Thoracic aorta (tissue), 2 donors: Measurements from ENCODE around the gene MEIKIN. TPM values are rescaled to one million over a fixed set of nuclear protein-coding genes. Genes with fewer than 3 reads are reported as not detected.

Experiments
- ATAC-seq: fragments of 150-250 bp; one replicate; pipeline ENCODE4 v1.8.0; 2017; ENCODE audit warnings: low read depth; ENCODE audit not compliant: insufficient number of reproducible peaks, low FRiP score
- DNase-seq: peaks from one replicate; pipeline ENCODE4 v3.0.0-alpha.2; 2020; ENCODE audit warnings: low spot score
- H3K27ac ChIP-seq, 2 donors: fragments of 200-600 bp; sonication (generic); 1 replicate in 1 of 2; 2 replicates in 1 of 2; pipeline ENCODE4 v1.5.1; 2016; ENCODE audit warnings: mild to moderate bottlenecking in 2 of 2, moderate library complexity in 2 of 2
- H3K27me3 ChIP-seq: fragments of 200-600 bp; sonication (generic); replicated peaks from 2 replicates; pipeline ENCODE4 v1.6.0; 2016; ENCODE audit warnings: mild to moderate bottlenecking; ENCODE audit not compliant: insufficient read depth
- H3K36me3 ChIP-seq: fragments of 200-600 bp; sonication (generic); one replicate; pipeline ENCODE4 v1.5.1; 2016
- H3K4me1 ChIP-seq, 2 donors: fragments of 200-600 bp; sonication (generic); 1 replicate in 1 of 2; 2 replicates in 1 of 2; pipeline versions ENCODE4 v1.5.1 to v1.6.0; 2016; ENCODE audit warnings: low read depth in 2 of 2, mild to moderate bottlenecking in 1 of 2; ENCODE audit not compliant: control insufficient read depth in 1 of 2
- H3K4me3 ChIP-seq: fragments of 200-600 bp; sonication (generic); 2 replicates; pipeline ENCODE4 v1.5.1; 2016; ENCODE audit warnings: mild to moderate bottlenecking
- H3K9me3 ChIP-seq: fragments of 200-600 bp; sonication (generic); 2 replicates; pipeline ENCODE4 v1.5.1; 2016
- CTCF ChIP-seq: fragments of 200-600 bp; sonication (generic); IDR thresholded peaks from one replicate; pipeline ENCODE4 v1.5.1; 2019; ENCODE audit warnings: antibody characterized with exemption
- total RNA-seq, 2 donors: library from RNA; depleted of rRNA; stranded (reverse); fragments of >200 nt; gene quantifications; one replicate each; pipeline versions ENCODE4 v1.1.0 to v1.2.3, GENCODE V29; 2016

MEIKIN gene
- total RNA-seq, 2 donors from 2014 or later = not detected

DNA sequence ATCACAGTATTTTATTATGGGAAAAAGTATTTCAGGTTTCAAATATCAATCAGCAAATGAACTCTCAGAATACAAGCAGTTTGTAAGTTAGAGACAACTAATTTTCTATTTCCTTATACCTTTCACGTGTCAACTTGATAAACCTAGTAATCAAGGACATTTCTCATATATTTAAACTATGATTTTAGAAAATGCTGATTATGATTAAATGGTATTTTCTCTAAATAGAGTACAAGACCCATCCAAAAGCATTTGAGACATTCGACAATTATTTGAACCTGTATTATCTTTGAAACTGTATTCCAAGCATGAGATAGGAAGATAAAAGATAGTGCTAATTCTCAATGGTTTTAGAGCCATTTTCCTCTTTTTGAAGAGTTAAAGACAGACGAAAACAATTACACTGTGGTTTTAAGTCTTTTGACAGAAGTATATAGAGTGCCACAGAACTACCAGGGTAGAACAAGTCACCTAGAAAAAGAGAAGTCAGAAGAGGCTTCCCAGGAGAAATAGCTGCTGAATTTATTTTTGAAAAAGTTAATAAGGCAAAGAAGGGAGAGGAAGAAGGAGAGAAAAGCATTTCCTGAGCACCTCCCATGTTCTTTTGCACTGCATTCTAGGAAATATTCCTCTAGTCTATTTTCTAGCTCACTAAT is 5.6 kb downstream of the MEIKIN start:
- TF ChIP-seq CTCF = no peak
- H3K4me1 ChIP-seq = no peaks in the 10 kb centered on the region
- H3K4me3 ChIP-seq = no peak overlapping the region
- DNase-seq (no peak), ATAC-seq (no peak)
- no peaks in the 10 kb centered on the region for H3K27me3 ChIP-seq
- H3K9me3 ChIP-seq = no peaks in the 10 kb centered on the region
- no peaks in the 10 kb centered on the region for H3K36me3 ChIP-seq
- H3K27ac ChIP-seq = no peak overlapping the region

DNA sequence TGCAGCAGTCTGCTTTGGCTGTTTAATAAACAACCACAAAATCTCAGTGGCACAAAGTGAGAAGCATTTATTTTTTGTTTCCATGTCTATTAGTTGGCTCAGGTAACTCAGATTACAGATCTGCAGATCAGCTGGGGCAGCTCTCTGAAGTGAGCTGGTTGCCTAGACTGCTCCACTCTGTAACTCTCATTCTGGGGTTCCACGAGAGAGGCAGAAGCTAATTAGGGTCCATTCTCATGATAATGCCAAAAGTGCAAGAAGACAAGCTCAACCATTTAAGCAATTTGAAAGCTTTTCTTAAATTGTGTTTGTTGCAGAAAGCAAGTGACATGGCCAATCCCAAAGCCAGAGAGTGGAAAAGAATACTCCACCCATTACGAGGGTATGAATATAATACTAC is 13.2 kb downstream of the MEIKIN start:
- Histone ChIP-seq H3K36me3 (no peaks in the 10 kb centered on the region), H3K27ac (no peak overlapping the region), H3K27me3 (no peaks in the 10 kb centered on the region), H3K4me3 (no peak overlapping the region), H3K4me1 (no peaks in the 10 kb centered on the region), H3K9me3 (peaks cover 20% of the 10 kb centered on the region)
- DNase-seq (no peak), ATAC-seq (no peak)
- no peak for TF ChIP-seq CTCF

DNA sequence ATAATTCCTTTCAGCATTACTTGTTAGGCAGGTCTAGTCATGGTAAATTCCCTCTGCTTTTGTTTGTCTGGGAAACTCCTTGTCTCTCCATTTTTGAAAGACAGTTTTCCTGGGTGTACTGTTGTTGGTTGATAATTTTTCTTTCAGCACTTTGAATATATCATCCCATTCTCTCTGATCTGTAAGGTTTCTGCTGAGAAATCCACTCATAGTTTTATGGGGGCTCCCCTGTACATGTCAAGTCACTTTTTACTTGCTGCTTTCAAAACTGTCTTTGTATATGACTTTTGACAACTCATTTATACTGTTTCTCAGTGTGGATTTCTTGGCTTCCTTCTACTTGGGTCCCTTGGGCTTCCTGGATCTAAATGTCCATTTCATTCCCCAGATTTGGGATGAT is 16.5 kb downstream of the MEIKIN start:
- Histone ChIP-seq H3K27ac (no peak overlapping the region), H3K9me3 (peaks cover 26% of the 10 kb centered on the region), H3K27me3 (no peaks in the 10 kb centered on the region), H3K4me1 (no peaks in the 10 kb centered on the region), H3K36me3 (no peaks in the 10 kb centered on the region), H3K4me3 (no peak overlapping the region)
- TF ChIP-seq CTCF = no peak
- ATAC-seq (no peak), DNase-seq (no peak)

DNA sequence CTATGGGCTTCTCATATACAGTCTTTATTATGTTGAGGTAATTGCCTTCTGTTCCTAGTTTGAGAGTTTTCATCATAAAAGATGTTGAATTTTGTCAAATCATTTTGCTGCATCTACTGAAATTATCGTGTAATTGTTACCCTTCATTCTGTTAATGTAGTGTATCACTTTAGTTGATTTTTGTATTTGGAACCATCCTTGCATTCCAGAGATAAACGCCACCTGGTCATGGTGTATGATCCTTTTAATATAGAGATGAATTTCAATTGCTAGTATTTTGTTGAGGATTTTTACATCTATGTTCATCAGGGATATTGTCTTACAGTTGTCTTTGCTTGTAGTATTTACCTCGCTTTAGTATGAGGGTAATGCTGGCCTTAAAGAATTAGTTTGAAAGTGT is 19.3 kb downstream of the MEIKIN start:
- Histone ChIP-seq H3K9me3 (peaks cover 26% of the 10 kb centered on the region), H3K27me3 (no peaks in the 10 kb centered on the region), H3K27ac (no peak overlapping the region), H3K36me3 (no peaks in the 10 kb centered on the region), H3K4me3 (no peak overlapping the region), H3K4me1 (no peaks in the 10 kb centered on the region)
- no peak for TF ChIP-seq CTCF
- ATAC-seq (no peak), DNase-seq (no peak)

GRCh38 chr5:131916481-131916880 is 29.0 kb downstream of the MEIKIN start:
- Histone ChIP-seq H3K36me3 (no peaks in the 10 kb centered on the region), H3K27ac (no peak overlapping the region), H3K9me3 (no peaks in the 10 kb centered on the region), H3K27me3 (no peaks in the 10 kb centered on the region), H3K4me1 (no peaks in the 10 kb centered on the region), H3K4me3 (no peak overlapping the region)
- no peak for ATAC-seq
- no peak for TF ChIP-seq CTCF
- no peak for DNase-seq
